Measurements from ENCODE around the gene STRAP.

DNA sequence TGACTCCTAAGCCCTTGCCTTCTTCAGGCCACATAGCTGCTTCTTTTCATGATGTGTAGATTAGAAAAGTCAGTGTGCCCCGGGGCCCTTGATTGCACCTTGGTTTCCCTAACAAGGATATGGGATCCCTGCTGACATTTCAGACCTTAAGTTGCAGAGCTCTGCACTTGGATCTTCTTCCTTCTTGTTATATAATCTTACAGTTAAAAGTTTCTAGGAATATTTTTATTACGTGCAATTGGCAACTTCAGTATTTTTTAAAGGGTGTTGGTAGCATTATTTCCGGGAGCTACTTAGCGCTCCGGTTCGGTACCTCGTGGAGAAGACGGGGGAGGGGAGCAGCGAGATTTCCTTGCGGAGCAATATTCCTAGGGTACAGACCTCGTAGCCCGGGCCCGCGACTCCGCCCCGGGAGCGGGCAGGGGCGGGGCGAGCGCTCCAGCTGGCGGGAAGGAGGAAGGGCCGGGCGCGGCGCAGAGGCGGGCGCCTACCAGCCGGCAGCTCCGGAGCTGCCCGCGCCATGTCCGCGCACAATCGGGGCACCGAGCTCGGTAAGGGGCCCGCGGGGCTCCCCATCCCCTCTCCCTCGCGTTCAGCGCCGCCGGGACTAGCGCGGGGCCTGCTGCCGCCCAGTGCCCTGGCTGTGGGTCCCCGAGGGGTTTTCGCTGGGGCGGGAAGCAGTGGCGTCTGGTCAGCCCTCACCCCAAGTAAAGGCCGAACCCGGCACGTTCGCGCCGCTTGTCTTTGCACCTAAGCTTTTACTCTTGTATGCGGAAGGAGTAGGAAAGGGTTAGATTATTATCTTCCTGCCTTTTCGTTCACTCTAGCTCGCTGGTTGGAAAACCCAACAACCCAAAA, 28.9 kb downstream of the STRAP start, which contains the start of gene DERA:
- TF ChIP-seq, protein P1, sequence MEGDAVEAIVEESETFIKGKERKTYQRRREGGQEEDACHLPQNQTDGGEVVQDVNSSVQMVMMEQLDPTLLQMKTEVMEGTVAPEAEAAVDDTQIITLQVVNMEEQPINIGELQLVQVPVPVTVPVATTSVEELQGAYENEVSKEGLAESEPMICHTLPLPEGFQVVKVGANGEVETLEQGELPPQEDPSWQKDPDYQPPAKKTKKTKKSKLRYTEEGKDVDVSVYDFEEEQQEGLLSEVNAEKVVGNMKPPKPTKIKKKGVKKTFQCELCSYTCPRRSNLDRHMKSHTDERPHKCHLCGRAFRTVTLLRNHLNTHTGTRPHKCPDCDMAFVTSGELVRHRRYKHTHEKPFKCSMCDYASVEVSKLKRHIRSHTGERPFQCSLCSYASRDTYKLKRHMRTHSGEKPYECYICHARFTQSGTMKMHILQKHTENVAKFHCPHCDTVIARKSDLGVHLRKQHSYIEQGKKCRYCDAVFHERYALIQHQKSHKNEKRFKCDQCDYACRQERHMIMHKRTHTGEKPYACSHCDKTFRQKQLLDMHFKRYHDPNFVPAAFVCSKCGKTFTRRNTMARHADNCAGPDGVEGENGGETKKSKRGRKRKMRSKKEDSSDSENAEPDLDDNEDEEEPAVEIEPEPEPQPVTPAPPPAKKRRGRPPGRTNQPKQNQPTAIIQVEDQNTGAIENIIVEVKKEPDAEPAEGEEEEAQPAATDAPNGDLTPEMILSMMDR (IDR thresholded peaks at IDR 0.05; ENCODE audit: low read length): no peak
- TF ChIP-seq EZH2 (optimal IDR thresholded peaks at IDR 0.05; ENCODE audit: low read depth, low read length) (no peak), EZH2phosphoT487 (IDR thresholded peaks at IDR 0.05; ENCODE audit: low read length) (no peak)
